Esophagus squamous epithelium (tissue), 5 donors: ENCODE results near the gene TRIM9. TPM values are rescaled to one million over a fixed set of nuclear protein-coding genes. Genes with fewer than 3 reads are reported as not detected.

ENCODE experiments used
- DNase-seq: peaks from one replicate; lab custom pipeline; 2025; lab: John Stamatoyannopoulos, UW
- H3K27ac ChIP-seq, 4 donors: fragments of 200-600 bp; sonication (generic); one replicate each; pipeline ENCODE4 v1.5.1; 2016 to 2019; ENCODE audit warnings: mild to moderate bottlenecking in 1 of 4
- H3K27me3 ChIP-seq, 4 donors: fragments of 200-600 bp; sonication (generic); 1 replicate in 3 of 4; 2 replicates in 1 of 4; pipeline versions ENCODE4 v1.5.1 to v1.6.0; 2017 to 2021; ENCODE audit warnings: antibody characterized with exemption in 1 of 4
- H3K36me3 ChIP-seq, 3 donors: fragments of 200-600 bp; sonication (generic); one replicate each; pipeline ENCODE4 v1.5.1; 2016 to 2019
- H3K4me1 ChIP-seq, 3 donors: fragments of 200-600 bp; sonication (generic); one replicate each; pipeline ENCODE4 v1.5.1; 2017 to 2019
- H3K4me3 ChIP-seq, 4 donors: fragments of 200-600 bp; sonication (generic); 1 replicate in 3 of 4; 2 replicates in 1 of 4; pipeline ENCODE4 v1.5.1; 2016 to 2019; ENCODE audit warnings: mild to moderate bottlenecking in 2 of 4, moderate library complexity in 1 of 4
- H3K9me3 ChIP-seq, 3 donors: fragments of 200-600 bp; sonication (generic); one replicate each; pipeline ENCODE4 v1.5.1; 2016 to 2019
- POLR2A ChIP-seq, 4 donors: fragments of 450-650 bp; IDR thresholded peaks; one replicate each; pipeline ENCODE4 v1.6.1; 2017; ENCODE audit warnings: antibody characterized with exemption in 4 of 4, mild to moderate bottlenecking in 4 of 4, moderate library complexity in 3 of 4
- WGBS, 2 donors: methylation state at CpG; one replicate each; pipeline ENCODE4 v1.1.5; 2018; 5-methylcytosine and 5-hydroxymethylcytosine counted together
- intact Hi-C: fragments of 100-400 bp; cut with DNase I; formaldehyde crosslinking; loops from one replicate; pipeline ENCODE4 v1.15.0; 2022
- total RNA-seq, 4 donors: library from RNA; depleted of rRNA; stranded (reverse); fragments of >200 nt; gene quantifications; one replicate each; pipeline ENCODE4 v1.1.0, GENCODE V29; 2016
- TF ChIP-seq, protein P1 (sequence below), 6 experiments: fragments of 450-650 bp in 4 of 6; fragments of 200-600 bp in 2 of 6; sonication (generic) in 2 of 6; IDR thresholded peaks; one replicate each; pipeline ENCODE4 v1.5.1; 2016 to 2019; ENCODE audit warnings: antibody characterized with exemption in 6 of 6, mild to moderate bottlenecking in 4 of 6, moderate library complexity in 4 of 6
- donor health status: DM: yes; HTN: yes; CAD: no.

Gene TRIM9
- total RNA-seq, 4 donors from 2014 or later = 0.09 to 3.1 (median 0.21) TPM; not detected in 1

DNA sequence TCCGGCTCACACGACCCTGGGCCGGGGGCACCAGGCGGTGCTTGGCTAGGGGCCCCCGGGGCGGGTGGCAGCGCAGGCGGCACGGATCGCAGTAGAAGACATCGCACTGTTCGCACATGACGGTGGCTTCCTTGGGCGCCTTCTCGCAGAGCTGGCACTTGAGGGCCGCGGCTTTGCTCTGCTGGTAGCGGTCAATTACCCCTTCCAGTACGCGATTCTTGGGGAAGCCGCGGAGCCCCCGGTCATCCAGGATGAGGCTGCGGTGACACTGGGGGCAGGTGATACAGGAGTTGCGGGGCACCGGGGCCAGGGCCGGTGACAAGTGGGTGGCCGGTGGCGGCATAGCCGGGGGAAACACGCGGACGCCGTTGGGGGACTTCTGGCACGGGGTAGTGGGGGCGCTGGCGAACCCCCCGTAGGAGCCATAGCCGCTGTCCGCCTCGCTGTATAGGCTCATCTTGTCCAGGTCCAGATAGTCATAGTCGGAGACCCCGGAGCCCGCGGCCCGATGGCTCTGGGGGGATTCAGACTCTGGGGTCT, 553 bp downstream of the TRIM9 start:
- H3K9me3 ChIP-seq = no peaks in the 10 kb centered on the region
- H3K27ac ChIP-seq = no peak overlapping the region
- 0 to 2% methylated on average over 3 to 18 of the region's 46 CpGs for WGBS, 2 donors
- DNase-seq = no peak
- intact Hi-C loops = no loop called here
- H3K4me1 ChIP-seq = peaks cover 14 to 35% (median 23%) of the 10 kb centered on the region in 3 donors
- peaks cover 7 to 57% (median 16%) of the 10 kb centered on the region in 4 donors for H3K27me3 ChIP-seq
- no peaks in the 10 kb centered on the region for H3K36me3 ChIP-seq
- no peak for TF ChIP-seq POLR2A (IDR thresholded peaks at IDR 0.05)
- TF ChIP-seq, protein P1, sequence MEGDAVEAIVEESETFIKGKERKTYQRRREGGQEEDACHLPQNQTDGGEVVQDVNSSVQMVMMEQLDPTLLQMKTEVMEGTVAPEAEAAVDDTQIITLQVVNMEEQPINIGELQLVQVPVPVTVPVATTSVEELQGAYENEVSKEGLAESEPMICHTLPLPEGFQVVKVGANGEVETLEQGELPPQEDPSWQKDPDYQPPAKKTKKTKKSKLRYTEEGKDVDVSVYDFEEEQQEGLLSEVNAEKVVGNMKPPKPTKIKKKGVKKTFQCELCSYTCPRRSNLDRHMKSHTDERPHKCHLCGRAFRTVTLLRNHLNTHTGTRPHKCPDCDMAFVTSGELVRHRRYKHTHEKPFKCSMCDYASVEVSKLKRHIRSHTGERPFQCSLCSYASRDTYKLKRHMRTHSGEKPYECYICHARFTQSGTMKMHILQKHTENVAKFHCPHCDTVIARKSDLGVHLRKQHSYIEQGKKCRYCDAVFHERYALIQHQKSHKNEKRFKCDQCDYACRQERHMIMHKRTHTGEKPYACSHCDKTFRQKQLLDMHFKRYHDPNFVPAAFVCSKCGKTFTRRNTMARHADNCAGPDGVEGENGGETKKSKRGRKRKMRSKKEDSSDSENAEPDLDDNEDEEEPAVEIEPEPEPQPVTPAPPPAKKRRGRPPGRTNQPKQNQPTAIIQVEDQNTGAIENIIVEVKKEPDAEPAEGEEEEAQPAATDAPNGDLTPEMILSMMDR (IDR thresholded peaks at IDR 0.05) = no peak
- H3K4me3 ChIP-seq = peak overlapping the region; percentile 43 to 85 (median 60)

DNA sequence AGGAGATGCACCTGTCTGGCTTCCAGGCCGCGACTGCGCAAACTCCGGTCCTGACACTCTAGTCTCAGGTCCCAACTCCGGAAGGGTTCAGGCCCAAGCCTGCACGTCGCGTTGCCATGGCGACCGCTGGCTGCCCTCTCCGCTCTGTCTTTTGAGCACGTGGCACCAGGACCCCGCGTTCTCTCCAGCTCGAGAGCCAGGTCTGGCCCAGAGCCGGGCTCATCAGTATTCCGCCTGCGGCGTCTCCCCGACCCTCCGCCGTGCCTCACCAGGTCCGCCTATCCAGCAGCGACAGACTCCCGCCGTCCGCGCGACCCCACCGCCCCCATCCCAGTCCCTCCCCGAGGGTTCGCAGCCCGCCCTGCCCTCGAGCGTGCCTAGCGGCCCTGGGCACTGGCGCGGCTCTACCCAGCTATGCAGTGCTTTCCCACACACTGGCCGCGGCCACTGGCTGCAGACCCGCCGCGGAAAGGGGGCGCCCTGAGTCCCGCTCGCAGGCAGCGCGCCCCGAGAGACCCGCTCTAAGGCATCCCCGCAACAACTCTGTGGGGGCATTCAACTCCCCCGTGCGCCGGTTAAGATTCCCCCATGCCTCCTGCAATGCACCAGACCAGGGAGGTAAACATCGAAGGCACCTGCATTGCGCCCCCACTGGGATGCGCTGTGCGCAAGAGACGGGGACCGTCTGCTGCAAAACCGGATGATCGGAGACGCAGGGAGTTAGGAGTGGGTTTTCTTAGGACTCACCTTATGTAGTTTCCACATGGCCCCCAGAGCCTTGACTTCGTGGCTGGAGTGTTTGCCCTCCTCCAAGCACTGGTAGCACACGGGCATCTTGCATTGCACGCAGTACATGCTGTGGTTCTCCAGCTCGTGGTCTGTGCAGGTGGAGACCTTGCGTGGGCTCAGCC, 1.3 kb downstream of the TRIM9 start:
- Histone ChIP-seq H3K9me3 (no peaks in the 10 kb centered on the region), H3K27me3 (peaks cover 7 to 54% (median 16%) of the 10 kb centered on the region in 4 donors), H3K27ac (no peak overlapping the region), H3K4me3 (peak overlapping the region; percentile 43 to 85 (median 60)), H3K4me1 (peaks cover 14 to 35% (median 23%) of the 10 kb centered on the region in 3 donors), H3K36me3 (no peaks in the 10 kb centered on the region)
- no peak for TF ChIP-seq POLR2A (IDR thresholded peaks at IDR 0.05)
- TF ChIP-seq, protein P1 (IDR thresholded peaks at IDR 0.05) = peak in 2 of 6 experiments; percentile 22 to 35
- intact Hi-C loops = no loop called here
- no peak for DNase-seq
- 20 to 27% methylated on average over 4 to 20 of the region's 68 CpGs for WGBS, 2 donors

DNA sequence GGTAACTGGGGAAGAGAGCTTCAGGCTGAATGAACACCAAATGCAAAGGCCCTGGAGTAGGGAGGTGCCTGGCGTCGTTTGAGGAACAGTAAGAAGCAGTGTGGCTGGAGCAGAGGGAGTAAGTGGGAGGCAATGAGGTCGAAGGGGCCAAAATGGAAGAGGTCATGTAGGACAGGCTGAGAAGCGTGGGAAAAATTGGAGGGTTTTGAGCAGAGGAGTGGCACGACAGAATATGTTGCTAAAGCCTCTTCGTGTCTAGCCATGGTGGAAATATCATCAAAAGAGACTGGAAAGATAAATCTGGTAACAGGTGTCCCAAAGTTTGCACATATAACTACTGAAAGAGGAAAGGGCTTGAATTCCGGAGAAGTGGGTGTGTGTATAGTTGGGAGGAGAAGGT, 1.9 kb downstream of the TRIM9 start:
- Histone ChIP-seq H3K27ac (no peak overlapping the region), H3K4me3 (peak overlapping the region in 1 of 4 donors; percentile 62), H3K4me1 (peaks cover 14 to 35% (median 23%) of the 10 kb centered on the region in 3 donors), H3K27me3 (peaks cover 7 to 50% (median 16%) of the 10 kb centered on the region in 4 donors), H3K36me3 (no peaks in the 10 kb centered on the region), H3K9me3 (no peaks in the 10 kb centered on the region)
- intact Hi-C loops = no loop called here
- WGBS, 2 donors = 74 to 88% methylated on average over 7 of the region's 7 CpGs
- DNase-seq = no peak
- TF ChIP-seq, protein P1 (IDR thresholded peaks at IDR 0.05) = no peak
- TF ChIP-seq POLR2A (IDR thresholded peaks at IDR 0.05) = no peak

DNA sequence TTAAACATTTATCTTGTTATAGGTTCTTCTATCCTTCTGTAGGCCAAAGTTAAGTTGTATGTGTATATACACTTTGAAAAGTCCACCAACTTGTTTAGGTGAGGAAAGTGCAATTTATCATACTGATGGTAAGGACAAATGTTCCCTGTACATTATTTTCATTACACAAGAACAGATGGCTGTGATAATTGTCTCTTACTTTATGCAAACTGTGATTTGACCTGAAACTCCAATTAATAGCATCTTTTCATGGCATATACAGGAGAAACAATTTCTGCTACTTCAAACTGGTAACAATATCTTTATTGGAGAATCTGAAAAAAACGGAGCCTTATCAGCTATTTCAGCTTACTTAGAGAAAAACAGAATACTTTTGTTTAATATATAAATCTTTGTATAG, 5.6 kb downstream of the TRIM9 start:
- Histone ChIP-seq H3K27ac (no peak overlapping the region), H3K9me3 (no peaks in the 10 kb centered on the region), H3K36me3 (no peaks in the 10 kb centered on the region), H3K4me1 (peaks cover 9 to 12% (median 11%) of the 10 kb centered on the region in 3 donors), H3K27me3 (peaks cover 7 to 29% (median 12%) of the 10 kb centered on the region in 4 donors), H3K4me3 (no peak overlapping the region)
- TF ChIP-seq POLR2A (IDR thresholded peaks at IDR 0.05) = no peak
- TF ChIP-seq, protein P1 (IDR thresholded peaks at IDR 0.05) = no peak
- intact Hi-C loops = no loop called here
- WGBS, 2 donors = 73 to 92% methylated on average over 1 of the region's 1 CpG
- DNase-seq = no peak

DNA sequence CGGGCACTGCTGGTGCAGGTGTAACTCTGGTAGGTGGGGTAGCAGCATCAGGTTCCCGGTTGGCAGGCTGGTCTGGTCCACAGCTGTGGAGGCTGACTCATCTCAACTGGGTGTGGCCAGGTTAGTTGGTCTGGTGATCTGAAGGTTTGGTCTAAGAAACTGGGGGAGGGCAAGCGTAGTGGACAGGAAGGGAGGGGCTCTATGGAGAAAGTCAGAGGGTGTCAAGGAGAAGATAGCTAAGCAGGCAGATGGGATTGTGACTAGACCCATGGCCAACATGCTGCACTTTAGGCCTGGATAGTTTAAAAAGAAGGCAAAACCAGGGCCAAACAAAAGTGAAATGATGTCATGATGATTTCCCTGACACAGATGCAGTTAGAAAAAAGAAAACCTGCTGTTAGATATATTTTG, 7.9 kb downstream of the TRIM9 start:
- intact Hi-C loops = no loop called here

More for the DNA sequence above, 7.9 kb downstream of the TRIM9 start:
- H3K4me3 ChIP-seq = no peak overlapping the region
- DNase-seq = no peak
- H3K36me3 ChIP-seq = no peaks in the 10 kb centered on the region
- TF ChIP-seq, protein P1 (IDR thresholded peaks at IDR 0.05) = no peak
- TF ChIP-seq POLR2A (IDR thresholded peaks at IDR 0.05) = no peak
- H3K27me3 ChIP-seq = peaks cover 0 to 6% (median 0%) of the 10 kb centered on the region in 4 donors
- no peaks in the 10 kb centered on the region for H3K4me1 ChIP-seq
- no peaks in the 10 kb centered on the region for H3K9me3 ChIP-seq
- no peak overlapping the region for H3K27ac ChIP-seq
- 43 to 55% methylated on average over 3 of the region's 3 CpGs for WGBS, 2 donors
